HG03025 (cell line): Measurements from ENCODE around the gene ZNF684.
"Not testable (repeated sequence)": the region's sequence is repeated elsewhere in the genome, so short reads cannot be mapped to it uniquely, and the experiment has no call there.

Experiments used
- ATAC-seq: cut with Tn5 transposase; IDR thresholded peaks from one replicate; pipeline ENCODE4 v1.9.1; 2021; ENCODE audit warnings: mild to moderate bottlenecking, moderate library complexity; ENCODE audit not compliant: unreplicated experiment, low FRiP score

Gene ZNF684

GRCh38 chr1:40531381-40532061 lies at the start of gene ZNF684:
Gene ZNF684, plus strand, starts transcription at chr1:40531637. Its CDS starts 1,530 bp downstream, at chr1:40533167.
- peak; percentile 89 for ATAC-seq

DNA sequence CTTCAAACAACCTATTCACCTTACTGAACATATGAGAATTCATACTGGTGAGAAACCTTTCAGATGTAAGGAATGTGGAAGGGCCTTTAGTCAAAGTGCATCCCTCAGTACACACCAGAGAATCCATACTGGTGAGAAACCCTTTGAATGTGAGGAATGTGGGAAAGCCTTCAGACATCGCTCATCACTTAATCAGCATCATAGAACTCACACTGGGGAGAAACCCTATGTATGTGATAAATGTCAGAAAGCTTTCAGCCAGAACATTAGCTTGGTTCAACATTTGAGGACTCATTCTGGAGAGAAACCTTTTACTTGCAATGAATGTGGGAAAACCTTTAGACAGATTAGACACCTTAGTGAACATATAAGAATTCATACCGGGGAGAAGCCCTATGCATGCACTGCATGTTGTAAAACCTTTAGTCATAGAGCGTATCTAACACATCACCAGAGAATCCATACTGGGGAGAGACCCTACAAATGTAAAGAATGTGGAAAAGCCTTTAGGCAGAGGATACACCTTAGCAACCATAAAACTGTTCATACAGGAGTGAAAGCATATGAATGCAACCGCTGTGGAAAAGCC lies 36.0 kb upstream of the ZNF684 start:
- ATAC-seq = no peak

GRCh38 chr1:40502651-40503050 lies 28.8 kb upstream of the ZNF684 start:
- ATAC-seq = not testable (repeated sequence)

DNA sequence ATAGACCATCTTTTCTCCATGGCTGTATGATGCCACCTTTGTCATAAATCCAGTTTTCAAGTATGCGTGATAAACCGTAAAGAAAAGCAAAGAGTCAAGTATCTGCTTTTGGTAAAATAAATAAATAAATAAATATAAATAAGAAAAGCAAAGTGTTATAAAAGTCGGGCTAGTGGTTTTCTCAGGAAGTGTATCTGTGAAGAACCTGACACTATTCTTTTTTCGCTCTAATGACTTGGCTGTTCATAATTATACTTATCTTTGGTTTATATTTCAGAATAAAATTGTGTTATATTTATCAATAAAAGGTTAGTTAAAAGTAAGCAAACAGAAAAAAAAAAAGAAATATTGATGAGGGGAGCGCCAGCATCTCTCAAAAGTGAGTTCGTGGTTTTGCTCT lies 23.5 kb upstream of the ZNF684 start:
- no peak for ATAC-seq

- ATAC-seq = peak; percentile 82
These were observed 22.8 kb upstream of the ZNF684 start, which contains the start of gene EXO5 for GRCh38 chr1:40508375-40509341. Gene EXO5, plus strand, starts transcription at chr1:40508767. Its CDS starts 5,778 bp downstream, at chr1:40514545.

GRCh38 chr1:40519517-40519916 lies 11.9 kb upstream of the ZNF684 start:
- no peak for ATAC-seq

GRCh38 chr1:40530735-40531380 lies 579 bp upstream of the ZNF684 start:
- no peak for ATAC-seq

GRCh38 chr1:40532062-40532389 lies 589 bp downstream of the ZNF684 start:
- ATAC-seq = no peak

GRCh38 chr1:40532844-40533424 lies 1.5 kb downstream of the ZNF684 start:
- ATAC-seq = no peak

DNA sequence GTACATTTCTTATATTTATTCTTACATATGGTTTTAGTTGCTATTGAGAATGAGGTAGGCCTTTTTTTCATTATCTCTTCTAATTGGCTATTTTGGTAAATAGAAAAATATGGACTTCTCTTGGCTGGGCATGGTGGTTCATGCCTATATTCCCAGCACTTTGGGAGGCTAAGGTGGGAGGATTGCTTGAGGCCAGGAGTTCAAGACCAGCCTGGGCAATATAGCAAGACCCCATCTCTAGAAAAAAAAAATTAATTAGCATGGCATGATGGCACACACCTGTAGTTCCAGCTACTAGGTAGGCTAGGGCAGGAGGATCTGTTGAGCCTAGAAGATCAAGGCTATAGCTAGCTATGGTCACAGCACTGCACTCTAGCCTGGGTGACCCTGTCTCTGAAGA lies 3.2 kb downstream of the ZNF684 start:
- ATAC-seq = no peak

DNA sequence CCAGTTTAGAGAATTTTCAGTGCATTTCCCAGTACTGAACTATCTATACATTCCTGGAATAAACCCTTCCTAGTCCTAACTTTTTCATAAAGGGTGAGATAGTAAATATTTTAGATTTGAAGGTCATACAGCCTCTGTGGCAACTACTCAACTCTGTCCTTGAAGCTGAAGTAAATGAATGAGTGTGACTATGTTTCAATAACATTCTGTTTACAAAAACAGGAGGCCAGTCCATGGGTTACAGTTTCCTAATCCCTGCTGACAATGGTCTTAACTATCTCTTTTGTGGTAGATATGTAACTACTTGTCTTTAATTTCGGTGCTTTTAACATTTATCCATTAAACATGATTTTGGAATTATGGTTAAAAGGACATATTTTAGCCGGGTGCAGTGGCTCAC lies 4.3 kb downstream of the ZNF684 start:
- ATAC-seq = no peak

DNA sequence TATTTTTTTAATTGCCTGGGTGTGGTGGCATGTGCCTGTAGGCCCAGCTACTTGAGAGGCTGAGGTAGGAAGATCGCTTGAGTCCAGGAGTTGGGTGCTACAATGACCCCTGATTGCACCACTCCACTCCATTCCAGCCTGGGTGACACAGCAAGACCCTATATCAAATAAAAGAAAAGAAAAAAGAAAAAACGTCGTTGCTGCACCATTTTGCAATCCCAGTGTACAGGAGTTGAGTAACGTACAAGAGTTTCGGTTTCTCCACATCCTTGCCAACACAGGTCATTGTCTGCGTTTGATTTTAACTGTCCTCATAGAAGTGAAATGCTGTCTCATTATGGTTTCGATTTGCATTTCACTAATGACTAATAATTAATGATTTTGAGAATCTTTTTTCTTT lies 7.9 kb downstream of the ZNF684 start:
- no peak for ATAC-seq

- ATAC-seq = no peak
These were observed 15.5 kb downstream of the ZNF684 start for GRCh38 chr1:40546957-40547356.

DNA sequence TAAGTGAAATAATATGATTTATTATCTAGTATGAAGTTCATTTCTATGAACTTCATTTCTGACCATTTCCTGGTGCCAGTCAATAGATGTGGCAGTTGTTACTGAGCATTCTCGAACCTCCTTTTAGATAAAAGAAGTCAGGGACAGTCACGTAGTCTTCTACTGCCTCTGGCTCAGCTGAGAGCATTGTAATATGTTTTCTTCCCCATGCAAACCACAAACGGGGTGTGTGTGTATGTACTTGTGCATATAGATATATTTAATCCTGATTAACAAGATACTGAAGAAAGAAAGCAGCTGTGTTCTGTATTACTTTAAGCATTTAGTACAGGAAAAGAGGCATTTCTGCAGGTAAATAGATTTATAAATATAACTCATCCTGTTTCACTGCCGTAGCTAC lies 21.6 kb downstream of the ZNF684 start:
- no peak for ATAC-seq

DNA sequence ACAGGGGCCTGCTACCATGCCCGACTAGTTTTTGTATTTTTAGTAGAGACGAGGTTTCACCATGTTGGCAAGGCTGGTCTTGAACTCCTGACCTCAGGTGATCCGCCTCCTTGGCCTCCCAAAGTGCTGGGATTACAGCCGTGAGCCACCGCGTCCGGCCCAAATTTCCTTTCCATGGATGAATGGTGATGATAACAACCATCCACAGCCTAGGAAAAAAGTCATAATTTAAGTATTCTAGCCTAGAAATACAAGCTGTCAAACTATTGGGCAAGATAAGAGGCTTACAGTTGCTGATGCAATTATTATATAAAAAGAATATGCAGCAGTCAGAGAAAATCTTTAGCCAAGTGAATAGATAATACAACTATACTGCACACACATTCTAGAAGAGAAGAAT lies 23.4 kb downstream of the ZNF684 start:
- ATAC-seq = not testable (repeated sequence)

- no peak for ATAC-seq
These were observed 24.7 kb downstream of the ZNF684 start for GRCh38 chr1:40556121-40556520.

DNA sequence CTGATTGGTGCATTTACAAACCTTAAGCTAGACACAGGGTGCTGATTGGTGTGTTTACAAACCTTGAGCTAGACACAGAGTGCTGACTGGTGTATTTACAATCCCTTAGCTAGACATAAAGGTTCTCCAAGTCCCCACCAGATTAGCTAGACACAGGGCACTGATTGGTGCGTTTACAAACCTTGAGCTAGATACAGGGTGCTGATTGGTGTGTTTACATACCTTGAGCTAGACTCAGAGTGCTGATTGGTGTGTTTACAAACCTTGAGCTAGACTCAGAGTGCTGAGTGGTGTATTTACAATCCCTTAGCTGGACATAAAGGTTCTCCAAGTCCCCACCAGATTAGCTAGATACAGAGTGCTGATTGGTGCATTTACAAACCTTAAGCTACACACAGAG lies 26.8 kb downstream of the ZNF684 start:
- ATAC-seq = not testable (repeated sequence)

DNA sequence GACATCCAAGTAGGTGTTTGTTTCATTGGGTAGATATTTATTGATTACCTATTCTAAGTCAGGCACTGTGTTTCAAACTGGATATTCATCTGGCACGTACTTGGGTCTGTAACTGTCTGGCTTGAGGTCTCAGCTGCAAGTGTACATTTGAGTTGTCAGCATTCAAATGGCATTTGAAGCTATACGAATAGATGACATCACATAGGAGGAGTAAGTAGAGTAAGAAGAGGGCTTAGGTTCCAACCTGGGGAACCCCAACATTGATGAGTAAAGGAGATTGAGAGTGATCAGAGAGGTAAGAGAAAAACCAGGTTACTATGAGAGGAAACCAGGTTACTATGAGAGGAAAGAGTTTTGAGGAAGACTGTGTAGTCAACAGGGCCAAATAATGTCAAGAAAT lies 30.7 kb downstream of the ZNF684 start:
- ATAC-seq = no peak

GRCh38 chr1:40563266-40563665 lies 31.8 kb downstream of the ZNF684 start:
- no peak for ATAC-seq

DNA sequence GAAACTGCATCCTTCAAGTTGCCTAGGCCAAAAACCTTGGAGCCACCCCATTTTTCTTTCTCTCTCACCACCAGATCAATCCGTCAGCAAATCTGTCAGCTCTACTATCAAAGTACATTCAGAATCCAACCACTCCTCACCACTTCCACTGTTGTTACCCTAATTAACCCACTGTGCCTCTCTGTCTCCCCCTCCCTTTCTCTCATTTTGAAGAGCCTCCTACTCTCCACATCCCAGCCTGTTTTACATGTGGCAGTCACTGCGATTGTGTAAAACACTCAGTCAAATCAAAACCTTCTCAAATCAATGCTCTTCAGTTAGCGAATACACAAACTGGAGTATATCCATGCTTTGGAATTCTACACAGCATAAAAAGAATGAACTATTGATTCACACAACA lies 33.1 kb downstream of the ZNF684 start:
- no peak for ATAC-seq
